Lung (tissue), 12 donors: Measurements from ENCODE around the gene FAM9C. TPM values are rescaled to one million over a fixed set of nuclear protein-coding genes. Genes with fewer than 3 reads are reported as not detected.
A peak's percentile ranks its signal among the peaks of the same experiment; 100 is the strongest.

Experiments used
- ATAC-seq: fragments of 200-7000 bp; cut with Tn5 transposase; one replicate; pipeline ENCODE4 v1.9.1; 2020; ENCODE audit warnings: moderate number of reproducible peaks; ENCODE audit not compliant: insufficient read depth, low FRiP score
- DNase-seq, 3 donors: peaks; one replicate each; pipeline ENCODE4 v3.0.0-alpha.2; 2013 to 2017
- H3K27ac ChIP-seq, 2 donors: one replicate each; pipeline ENCODE4 v1.5.1; 2013; ENCODE audit warnings: mild to moderate bottlenecking in 2 of 2, moderate library complexity in 2 of 2, control low read depth in 1 of 2, inconsistent platforms in 1 of 2, low read depth in 1 of 2, low read length in 1 of 2
- H3K27me3 ChIP-seq, 3 donors: one replicate each; pipeline ENCODE4 v1.5.1; 2013; ENCODE audit warnings: low read length in 2 of 3; ENCODE audit not compliant: control insufficient read depth in 3 of 3, insufficient read depth in 3 of 3
- H3K36me3 ChIP-seq, 4 donors: one replicate each; pipeline ENCODE4 v1.5.1; 2013; ENCODE audit warnings: low read length in 4 of 4, mild to moderate bottlenecking in 1 of 4, moderate library complexity in 1 of 4; ENCODE audit not compliant: control insufficient read depth in 4 of 4, insufficient read depth in 4 of 4
- H3K4me1 ChIP-seq, 5 donors: one replicate each; pipeline ENCODE4 v1.5.1; 2013; ENCODE audit warnings: low read length in 5 of 5, mild to moderate bottlenecking in 2 of 5, moderate library complexity in 1 of 5; ENCODE audit not compliant: control insufficient read depth in 5 of 5, insufficient read depth in 5 of 5
- H3K4me3 ChIP-seq: one replicate; pipeline ENCODE4 v1.5.1; 2013; ENCODE audit warnings: mild to moderate bottlenecking, control low read depth, moderate library complexity
- H3K9ac ChIP-seq, 2 donors: one replicate each; pipeline ENCODE4 v1.5.1; 2013; ENCODE audit warnings: low read length in 2 of 2, control low read depth in 1 of 2; ENCODE audit not compliant: insufficient read depth in 1 of 2
- H3K9me3 ChIP-seq, 4 donors: one replicate each; pipeline ENCODE4 v1.5.1; 2013; ENCODE audit warnings: low read length in 3 of 4, mild to moderate bottlenecking in 1 of 4, moderate library complexity in 1 of 4; ENCODE audit not compliant: control insufficient read depth in 4 of 4, insufficient read depth in 3 of 4
- CTCF ChIP-seq: IDR thresholded peaks from 2 replicates; pipeline ENCODE4 v1.5.1; 2012; ENCODE audit warnings: mild to moderate bottlenecking; ENCODE audit errors: control extremely low read depth, extremely low read depth
- WGBS, 2 donors: extraction: QIAGEN DNeasy Blood & Tissue Kit; methylation state at CpG; one replicate each; pipeline ENCODE4 v1.1.7; 2013; 5-methylcytosine and 5-hydroxymethylcytosine counted together
- polyA plus RNA-seq, 2 donors: library from polyadenylated mRNA; stranded (reverse); fragments of 200-250 nt; gene quantifications; one replicate each; pipeline ENCODE4 v1.2.1, GENCODE V29; 2013
- total RNA-seq, 2 donors: library from RNA; depleted of rRNA in 1 of 2; stranded (reverse); fragments of >200 nt in 1 of 2; gene quantifications; one replicate each; pipeline ENCODE4 v1.2.1, GENCODE V29; 2014 to 2021
- donor health status: control.
- donor health status: control.
- donor health status: Bipolar disorder and iron deficiency.
- donor health status: healthy.
- donor health status: DM: yes; HTN: yes; CAD: no.

The FAM9C gene
- total and polyA plus RNA-seq, 4 donors, result 0.01 to 0.28 (median 0.09) TPM; not detected in 1

GRCh38 chrX:13069771-13070416 lies 25.5 kb upstream of the FAM9C start:
- Histone ChIP-seq H3K9ac (no peak overlapping the region), H3K36me3 (no peaks in the 10 kb centered on the region), H3K4me3 (no peak overlapping the region), H3K27ac (no peak overlapping the region), H3K4me1 (peaks cover 0 to 2% (median 0%) of the 10 kb centered on the region in 5 donors), H3K27me3 (peaks cover 0 to 7% (median 0%) of the 10 kb centered on the region in 3 donors), H3K9me3 (peaks cover 0 to 14% (median 5%) of the 10 kb centered on the region in 4 donors)
- no peak for TF ChIP-seq CTCF
- DNase-seq, result peak in 1 of 3 donors; percentile 42
- ATAC-seq, result no peak
- 67 to 71% methylated on average over 3 of the region's 3 CpGs for WGBS, 2 donors

GRCh38 chrX:13068651-13069050 lies 24.2 kb upstream of the FAM9C start:
- Histone ChIP-seq H3K27ac (no peak overlapping the region), H3K36me3 (no peaks in the 10 kb centered on the region), H3K9me3 (peaks cover 0 to 14% (median 5%) of the 10 kb centered on the region in 4 donors), H3K4me3 (no peak overlapping the region), H3K27me3 (peaks cover 0 to 7% (median 0%) of the 10 kb centered on the region in 3 donors), H3K9ac (no peak overlapping the region), H3K4me1 (peaks cover 0 to 2% (median 0%) of the 10 kb centered on the region in 5 donors)
- TF ChIP-seq CTCF, result no peak
- DNase-seq, result no peak
- WGBS, 2 donors, result 52 to 92% methylated on average over 1 of the region's 1 CpG
- no peak for ATAC-seq

GRCh38 chrX:13067773-13068172 lies 23.4 kb upstream of the FAM9C start:
- no peak for ATAC-seq
- TF ChIP-seq CTCF, result no peak
- no peak for DNase-seq

More at GRCh38 chrX:13067773-13068172, 23.4 kb upstream of the FAM9C start:
- Histone ChIP-seq H3K27me3 (peaks cover 0 to 7% (median 0%) of the 10 kb centered on the region in 3 donors), H3K9me3 (peaks cover 0 to 14% (median 4%) of the 10 kb centered on the region in 4 donors), H3K27ac (no peak overlapping the region), H3K4me3 (no peak overlapping the region), H3K36me3 (no peaks in the 10 kb centered on the region), H3K9ac (no peak overlapping the region), H3K4me1 (peaks cover 0 to 2% (median 0%) of the 10 kb centered on the region in 5 donors)
- 93 to 95% methylated on average over 1 of the region's 1 CpG for WGBS, 2 donors
